ENCODE measurements around the gene TMEM59L.
"Not testable (repeated sequence)": the region's sequence is repeated elsewhere in the genome, so short reads cannot be mapped to it uniquely, and the experiment has no call there.

TMEM59L gene

DNA sequence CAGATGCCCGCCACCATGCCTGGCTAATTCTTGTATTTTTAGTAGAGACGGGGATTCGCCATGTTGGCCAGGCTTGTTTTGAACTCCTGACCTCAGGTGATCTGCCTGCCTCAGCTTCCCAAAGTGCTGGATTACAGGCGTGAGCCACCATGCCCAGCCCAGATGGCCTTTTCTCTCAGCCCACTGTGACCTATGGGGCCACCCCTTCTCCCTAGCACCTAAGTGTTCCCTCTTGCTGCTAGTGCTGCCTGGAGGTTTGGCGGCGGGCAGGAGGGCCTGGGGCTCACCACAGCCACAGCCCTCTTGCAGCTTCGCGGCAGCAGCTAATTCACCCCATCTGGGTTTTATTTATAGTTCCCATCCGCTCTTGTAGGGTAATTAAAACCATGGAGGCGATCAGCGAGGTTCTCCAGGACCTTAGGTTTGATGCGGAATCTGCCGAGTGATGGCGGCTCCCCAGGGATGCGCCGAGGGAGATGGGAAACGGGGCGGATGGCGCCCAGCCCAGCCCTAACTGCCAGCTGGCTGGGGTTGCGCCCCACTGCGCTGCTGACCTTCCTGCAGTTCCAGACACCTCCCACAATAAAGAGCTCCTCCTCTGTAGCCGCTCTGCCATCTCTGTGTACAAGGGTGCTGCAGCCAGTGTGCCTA, 20.8 kb upstream of the TMEM59L start:
- Histone ChIP-seq H3K9me3 (no peaks in the 10 kb centered on the region), H3K27ac (no peak overlapping the region), H3K36me3 (peaks cover 0 to 20% (median 0%) of the 10 kb centered on the region in 3 donors), H3K4me3 (no peak overlapping the region), H3K4me1 (peaks cover 0 to 46% (median 36%) of the 10 kb centered on the region in 4 donors), H3K27me3 (no peaks in the 10 kb centered on the region)
- DNase-seq, result peak in 1 of 2 donors; percentile 77
- intact Hi-C loops (cut with DNase I; ENCODE audit: low total_unique reads), result loop anchor here (10.0 kb wide), 1 partner anchor 253 kb away; no protein-coding TSS in a partner anchor
- TF ChIP-seq CTCF (IDR thresholded peaks at IDR 0.05), result no peak

GRCh38 chr19:18592732-18593131, 19.9 kb upstream of the TMEM59L start:
- H3K9me3 ChIP-seq, H3K27ac ChIP-seq, H3K4me3 ChIP-seq, H3K27me3 ChIP-seq, DNase-seq: not testable (repeated sequence)
- Histone ChIP-seq H3K36me3 (peaks cover 0 to 20% (median 0%) of the 10 kb centered on the region in 3 donors), H3K4me1 (peaks cover 0 to 44% (median 35%) of the 10 kb centered on the region in 4 donors)
- intact Hi-C loops (cut with DNase I; ENCODE audit: low total_unique reads), result loop anchor here (10.0 kb wide), 1 partner anchor 252 kb away; no protein-coding TSS in a partner anchor

GRCh38 chr19:18593367-18594095, 19.1 kb upstream of the TMEM59L start:
- Histone ChIP-seq H3K4me3 (peak overlapping the region; percentile 27 to 42), H3K27me3 (peaks cover 0 to 11% of the 10 kb centered on the region in 2 donors), H3K36me3 (peaks cover 4 to 20% (median 6%) of the 10 kb centered on the region in 3 donors), H3K4me1 (peaks cover 0 to 37% (median 28%) of the 10 kb centered on the region in 4 donors), H3K27ac (peak overlapping the region; percentile 51 to 74), H3K9me3 (no peaks in the 10 kb centered on the region)
- no peak for TF ChIP-seq CTCF (IDR thresholded peaks at IDR 0.05)
- intact Hi-C loops (cut with DNase I; ENCODE audit: low total_unique reads), result loop anchor here (10.0 kb wide), 1 partner anchor 251 kb away; no protein-coding TSS in a partner anchor
- no peak for DNase-seq

- Histone ChIP-seq H3K9me3 (no peaks in the 10 kb centered on the region), H3K27me3 (peaks cover 0 to 18% of the 10 kb centered on the region in 2 donors), H3K4me3 (peak overlapping the region; percentile 27 to 42), H3K36me3 (peaks cover 7 to 20% (median 14%) of the 10 kb centered on the region in 3 donors), H3K4me1 (peaks cover 0 to 34% (median 28%) of the 10 kb centered on the region in 4 donors), H3K27ac (peak overlapping the region; percentile 51 to 74)
- peak; percentile 91 to 95 for TF ChIP-seq CTCF (IDR thresholded peaks at IDR 0.05)
- intact Hi-C loops (cut with DNase I; ENCODE audit: low total_unique reads), result loop anchor here (10.0 kb wide), 1 partner anchor 251 kb away; no protein-coding TSS in a partner anchor
- peak; percentile 68 to 86 for DNase-seq
Observed at GRCh38 chr19:18594096-18594823, 18.4 kb upstream of the TMEM59L start.

GRCh38 chr19:18594824-18595373, 17.8 kb upstream of the TMEM59L start:
- Histone ChIP-seq H3K36me3 (peaks cover 7 to 20% (median 17%) of the 10 kb centered on the region in 3 donors), H3K27ac (peak overlapping the region; percentile 51 to 74), H3K27me3 (peaks cover 0 to 24% of the 10 kb centered on the region in 2 donors), H3K4me1 (peaks cover 0 to 28% (median 22%) of the 10 kb centered on the region in 4 donors), H3K4me3 (peak overlapping the region; percentile 27 to 42), H3K9me3 (no peaks in the 10 kb centered on the region)
- intact Hi-C loops (cut with DNase I; ENCODE audit: low total_unique reads), result loop anchor here (5.0 to 10.0 kb wide), 2 partner anchors 77 to 250 kb away; no protein-coding TSS in a partner anchor
- no peak for DNase-seq
- TF ChIP-seq CTCF (IDR thresholded peaks at IDR 0.05), result no peak

Data from tibial artery (tissue), 4 donors.